ENCODE measurements around the gene GPR87. TPM values are rescaled to one million over a fixed set of nuclear protein-coding genes. Genes with fewer than 3 reads are reported as not detected.
A peak's percentile ranks its signal among the peaks of the same experiment; 100 is the strongest.

Gene GPR87
- polyA plus RNA-seq, 3 donors, result 0.15 TPM; not detected in 2

DNA sequence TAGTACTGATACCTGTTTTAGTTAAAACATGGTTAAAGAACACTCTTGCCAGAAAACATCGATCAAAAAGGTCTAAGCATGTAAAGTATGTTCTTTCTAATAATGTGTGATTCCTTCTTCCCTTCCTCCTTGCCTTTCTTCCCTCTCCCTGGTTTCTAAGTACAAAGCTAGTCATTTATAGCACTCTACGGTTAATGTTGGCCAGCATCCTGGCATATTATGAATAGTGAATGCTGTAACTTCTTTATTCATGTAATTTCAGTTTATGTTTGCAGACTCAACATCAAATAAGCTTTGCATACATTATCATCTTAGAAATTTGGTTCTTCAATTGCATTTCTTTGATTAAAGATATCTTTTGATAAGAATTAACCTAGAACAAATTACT lies 40.8 kb upstream of the GPR87 start:
- peak overlapping the region in 6 of 7 donors; percentile 2 to 79 (median 47) for H3K27ac Mint-ChIP-seq
- Histone ChIP-seq H4K20me1 (ENCODE audit: insufficient read depth, low read length) (no peaks in the 10 kb centered on the region), H3K4me3 (replicated peaks in 1 of 3; ENCODE audit: low read depth in 2 of 3, low read length in 3 of 3) (peak overlapping the region in 1 of 3 experiments; percentile 13), H3K9ac (ENCODE audit: insufficient read depth, low read length, poor library complexity, severe bottlenecking) (no peak overlapping the region), H3K9me3 (replicated peaks in 1 of 2; ENCODE audit: control insufficient read depth in 1 of 2, insufficient read depth in 1 of 2, low read length in 2 of 2) (no peaks in the 10 kb centered on the region), H3K4me1 (ENCODE audit: control insufficient read depth in 1 of 2, insufficient read depth in 2 of 2, low read length in 2 of 2) (peaks cover 38 to 46% of the 10 kb centered on the region in 2 donors), H3K36me3 (replicated peaks in 1 of 2; ENCODE audit: control insufficient read depth in 1 of 2, insufficient read depth in 2 of 2, low read length in 2 of 2) (no peaks in the 10 kb centered on the region), H3K27me3 (ENCODE audit: control insufficient read depth in 2 of 2, insufficient read depth in 2 of 2, low read length in 2 of 2) (no peaks in the 10 kb centered on the region), H3K4me2 (replicated peaks; ENCODE audit: extremely low read depth, low read length, poor library complexity, severe bottlenecking) (peak overlapping the region; percentile 31), H2AFZ (ENCODE audit: insufficient read depth, low read depth, low read length, poor library complexity, severe bottlenecking) (no peak overlapping the region), H3K27ac (ENCODE audit: low read depth in 1 of 2, low read length in 2 of 2) (peak overlapping the region in 1 of 2 donors; percentile 67), H3K79me2 (ENCODE audit: insufficient read depth, low read length) (no peaks in the 10 kb centered on the region)
- no peaks in the 10 kb centered on the region for H3K27me3 Mint-ChIP-seq (ENCODE audit: low read depth in 3 of 3)
- TF ChIP-seq CTCF (IDR thresholded peaks at IDR 0.05), result no peak
- no peaks in the 10 kb centered on the region for H3K9me3 Mint-ChIP-seq
- H3K4me3 Mint-ChIP-seq, result peak overlapping the region in 1 of 2 donors; percentile 11
- H3K36me3 Mint-ChIP-seq, result no peaks in the 10 kb centered on the region
- H3K4me1 Mint-ChIP-seq, result peaks cover 39% of the 10 kb centered on the region
- no peak for DNase-seq
- intact Hi-C loops (cut with micrococcal nuclease), result no loop called here
- no CpG with 5 or more reads among the region's 2 CpGs for WGBS (ENCODE audit: insufficient coverage)

DNA sequence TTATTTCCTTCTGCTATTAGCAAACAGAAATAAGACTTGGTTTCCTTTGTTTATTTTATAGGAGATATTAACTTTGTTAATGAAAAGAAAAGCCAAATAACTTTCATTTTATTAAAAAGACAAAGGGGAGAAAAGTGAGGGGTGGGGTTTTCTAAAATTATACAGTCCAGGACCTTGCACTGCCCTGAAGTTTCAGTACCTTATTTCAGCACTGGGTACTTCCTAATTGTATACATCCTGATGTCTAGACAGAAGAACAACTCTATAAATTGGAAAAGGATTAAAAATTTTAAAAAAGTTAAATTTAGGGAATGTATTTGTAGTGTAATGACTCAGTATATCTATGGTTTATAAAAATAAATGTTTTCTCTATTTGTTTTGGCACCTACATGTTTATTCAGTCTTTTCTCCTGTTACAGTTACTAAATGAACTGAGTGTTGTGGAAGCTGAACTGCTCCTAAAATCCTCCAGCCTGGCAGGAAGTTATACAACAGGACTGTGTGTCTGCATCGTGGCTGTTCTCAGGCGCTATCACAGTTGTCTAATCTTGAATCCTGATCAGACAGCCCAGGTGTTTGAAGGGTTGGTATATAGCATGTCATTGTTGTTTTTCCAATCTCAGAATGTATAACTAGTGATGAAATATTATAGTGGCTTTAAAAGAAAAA lies 40.3 kb upstream of the GPR87 start:
- Histone ChIP-seq H3K27me3 (ENCODE audit: control insufficient read depth in 2 of 2, insufficient read depth in 2 of 2, low read length in 2 of 2) (no peaks in the 10 kb centered on the region), H3K79me2 (ENCODE audit: insufficient read depth, low read length) (no peaks in the 10 kb centered on the region), H3K4me2 (replicated peaks; ENCODE audit: extremely low read depth, low read length, poor library complexity, severe bottlenecking) (peak overlapping the region; percentile 31), H3K27ac (ENCODE audit: low read depth in 1 of 2, low read length in 2 of 2) (peak overlapping the region in 1 of 2 donors; percentile 67), H3K4me1 (ENCODE audit: control insufficient read depth in 1 of 2, insufficient read depth in 2 of 2, low read length in 2 of 2) (peaks cover 38 to 46% of the 10 kb centered on the region in 2 donors), H3K9me3 (replicated peaks in 1 of 2; ENCODE audit: control insufficient read depth in 1 of 2, insufficient read depth in 1 of 2, low read length in 2 of 2) (no peaks in the 10 kb centered on the region), H3K9ac (ENCODE audit: insufficient read depth, low read length, poor library complexity, severe bottlenecking) (no peak overlapping the region), H3K36me3 (replicated peaks in 1 of 2; ENCODE audit: control insufficient read depth in 1 of 2, insufficient read depth in 2 of 2, low read length in 2 of 2) (no peaks in the 10 kb centered on the region), H4K20me1 (ENCODE audit: insufficient read depth, low read length) (no peaks in the 10 kb centered on the region), H2AFZ (ENCODE audit: insufficient read depth, low read depth, low read length, poor library complexity, severe bottlenecking) (no peak overlapping the region), H3K4me3 (replicated peaks in 1 of 3; ENCODE audit: low read depth in 2 of 3, low read length in 3 of 3) (peak overlapping the region in 1 of 3 experiments; percentile 13)
- peak in 2 of 3 donors; percentile 44 to 65 for DNase-seq
- Mint-ChIP-seq H3K4me1 (peaks cover 39% of the 10 kb centered on the region), H3K27ac (peak overlapping the region; percentile 2 to 79 (median 36)), H3K36me3 (no peaks in the 10 kb centered on the region), H3K4me3 (peak overlapping the region in 1 of 2 donors; percentile 26), H3K27me3 (ENCODE audit: low read depth in 3 of 3) (no peaks in the 10 kb centered on the region), H3K9me3 (no peaks in the 10 kb centered on the region)
- intact Hi-C loops (cut with micrococcal nuclease), result no loop called here
- no peak for TF ChIP-seq CTCF (IDR thresholded peaks at IDR 0.05)
- 0% methylated on average over 1 of the region's 2 CpGs for WGBS (ENCODE audit: insufficient coverage)
